Measurements from ENCODE around the gene C1orf105. TPM values are rescaled to one million over a fixed set of nuclear protein-coding genes. Genes with fewer than 3 reads are reported as not detected.
"Not testable (repeated sequence)": the region's sequence is repeated elsewhere in the genome, so short reads cannot be mapped to it uniquely, and the experiment has no call there.

C1orf105 gene
- total RNA-seq, 1 experiment from 2014 or later: not detected

- no peak for DNase-seq (ENCODE audit: low spot score)
Observed at GRCh38 chr1:172487550-172487949, 67.1 kb downstream of the C1orf105 start.

- no peak for DNase-seq (ENCODE audit: low spot score)
Observed at GRCh38 chr1:172488393-172488792, 67.9 kb downstream of the C1orf105 start.

DNA sequence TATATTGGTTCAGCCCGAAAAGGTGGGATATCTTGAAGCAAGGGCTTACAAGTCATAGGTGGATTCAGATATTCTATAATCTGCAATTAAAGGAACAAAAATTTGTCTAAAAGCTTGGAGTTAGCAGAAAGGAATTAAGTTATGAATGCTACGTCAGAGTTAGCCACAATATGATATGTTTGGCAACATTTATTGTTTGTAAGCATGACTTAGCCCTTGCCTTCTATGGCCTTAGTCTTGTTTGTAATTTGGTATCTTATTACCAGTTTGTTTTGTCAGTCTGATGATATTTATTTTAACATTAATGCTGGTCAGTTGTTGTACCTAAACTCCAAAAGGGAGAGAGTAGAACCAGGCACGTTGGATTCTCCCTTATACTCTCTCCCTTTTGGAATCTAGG lies 69.4 kb downstream of the C1orf105 start:
- no peak for DNase-seq (ENCODE audit: low spot score)

- DNase-seq (ENCODE audit: low spot score): no peak
Observed at GRCh38 chr1:172492421-172492820, 71.9 kb downstream of the C1orf105 start.

GRCh38 chr1:172494166-172494565 lies 73.7 kb downstream of the C1orf105 start:
- DNase-seq (ENCODE audit: low spot score): no peak

DNA sequence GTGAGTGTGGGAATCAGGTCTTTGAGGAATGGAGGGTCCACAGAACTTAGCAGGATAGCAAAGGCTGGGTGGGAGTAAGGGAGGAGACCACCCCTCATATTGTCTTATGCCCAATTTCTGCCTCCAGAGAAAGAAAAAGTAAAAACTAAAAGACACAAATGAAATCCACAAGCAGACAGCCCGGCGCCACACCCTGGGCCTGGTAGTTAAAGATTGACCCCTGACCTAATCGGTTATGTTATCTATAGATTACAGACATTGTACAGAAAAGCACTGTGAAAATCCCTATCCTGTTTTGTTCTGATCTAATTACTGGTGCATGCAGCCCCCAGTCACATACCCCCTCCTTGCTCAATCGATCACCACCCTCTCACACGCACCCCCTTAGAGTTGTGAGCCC lies 75.6 kb downstream of the C1orf105 start:
- DNase-seq (ENCODE audit: low spot score): not testable (repeated sequence)

GRCh38 chr1:172496678-172497077 lies 76.2 kb downstream of the C1orf105 start:
- no peak for DNase-seq (ENCODE audit: low spot score)

DNA sequence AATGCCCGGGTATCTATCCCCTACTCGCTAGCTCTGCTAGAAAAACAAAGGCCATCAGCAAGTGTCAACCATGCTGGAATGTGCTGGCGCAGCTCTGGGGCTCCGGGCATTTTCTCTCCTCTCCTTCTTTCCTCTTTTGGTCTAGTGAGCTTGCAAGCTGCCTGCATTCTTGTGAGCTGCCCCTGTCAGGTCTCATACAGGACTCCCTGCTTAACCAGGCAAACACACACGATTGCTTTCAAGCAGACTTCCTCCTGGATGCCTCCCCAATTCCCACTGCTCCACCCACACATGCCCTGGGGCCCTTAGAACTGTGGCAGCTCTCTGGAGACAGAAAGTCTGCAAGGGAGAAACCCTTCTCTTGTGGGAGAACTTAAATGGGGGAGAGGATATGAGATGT lies 76.7 kb downstream of the C1orf105 start:
- peak; percentile 36 for DNase-seq (ENCODE audit: low spot score)

GRCh38 chr1:172498857-172499256 lies 78.4 kb downstream of the C1orf105 start:
- DNase-seq (ENCODE audit: low spot score): no peak

DNA sequence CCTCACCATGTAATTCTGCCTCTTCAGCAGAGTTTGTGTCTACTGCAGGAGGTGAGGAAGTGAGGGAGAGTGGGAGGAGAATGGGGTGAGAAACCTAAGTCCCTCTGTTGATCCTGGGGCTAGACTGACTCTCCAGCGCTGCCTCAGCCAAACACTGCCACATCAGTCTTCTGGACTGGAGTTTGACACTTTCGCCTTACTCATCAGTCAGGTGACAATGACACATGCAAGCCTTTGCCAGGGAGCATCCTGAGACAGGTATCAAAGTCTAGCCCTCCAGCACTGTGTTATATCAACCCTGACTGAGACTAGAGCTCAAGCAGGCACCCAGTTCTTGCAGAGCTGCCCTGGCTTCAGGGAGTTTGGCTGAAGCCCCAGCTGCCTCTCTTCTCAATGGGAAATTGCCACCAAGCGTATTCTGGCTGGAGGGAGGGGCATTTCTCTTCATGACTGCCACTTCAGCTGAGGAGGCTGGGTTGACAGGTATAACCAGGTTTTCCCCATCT lies 79.2 kb downstream of the C1orf105 start:
- peak; percentile 62 for DNase-seq (ENCODE audit: low spot score)

- DNase-seq (ENCODE audit: low spot score): no peak
Observed at GRCh38 chr1:172500207-172500606, 79.7 kb downstream of the C1orf105 start.

- no peak for DNase-seq (ENCODE audit: low spot score)
Observed at GRCh38 chr1:172507741-172508140, 87.3 kb downstream of the C1orf105 start.

DNA sequence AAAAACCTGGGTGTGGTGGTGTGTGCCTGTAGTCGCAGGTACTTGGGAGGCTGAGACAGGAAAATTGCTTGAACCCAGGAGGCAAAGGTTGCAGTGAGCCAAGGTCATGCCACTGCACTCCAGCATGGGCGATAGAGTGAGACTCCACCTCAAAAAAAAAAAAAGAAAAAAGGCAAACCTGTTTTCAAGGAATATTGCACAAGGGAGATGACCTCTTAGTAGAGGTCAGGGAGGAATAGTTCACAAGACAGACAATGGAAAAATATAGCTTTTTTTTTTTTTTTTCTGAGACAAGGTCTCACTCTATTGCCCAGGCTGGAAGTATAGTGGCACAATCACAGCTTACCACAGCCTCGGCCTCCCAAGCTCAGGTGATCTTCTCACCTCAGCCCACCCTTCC lies 90.0 kb downstream of the C1orf105 start:
- no peak for DNase-seq (ENCODE audit: low spot score)

DNA sequence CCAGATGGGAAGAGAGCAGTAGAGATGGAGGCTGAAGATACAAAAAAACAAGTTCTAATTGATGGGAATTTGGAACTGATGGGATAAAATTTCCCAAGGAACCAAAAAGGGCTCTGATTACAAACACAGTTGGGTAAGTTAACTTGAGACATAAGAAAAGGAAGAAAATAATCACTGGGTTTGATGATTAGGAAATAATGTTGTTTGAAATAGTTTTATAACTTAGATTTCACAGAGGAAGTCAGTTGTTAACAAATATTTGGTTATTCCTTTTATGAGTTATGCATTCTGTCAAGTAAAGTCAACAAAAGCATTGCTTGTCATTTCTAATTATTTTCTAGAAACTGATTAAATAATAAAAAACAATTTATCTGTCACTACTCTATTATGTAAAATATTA lies 92.1 kb downstream of the C1orf105 start:
- DNase-seq (ENCODE audit: low spot score): no peak

GRCh38 chr1:172513479-172513878 lies 93.0 kb downstream of the C1orf105 start:
- no peak for DNase-seq (ENCODE audit: low spot score)

GRCh38 chr1:172514108-172514507 lies 93.6 kb downstream of the C1orf105 start:
- no peak for DNase-seq (ENCODE audit: low spot score)

DNA sequence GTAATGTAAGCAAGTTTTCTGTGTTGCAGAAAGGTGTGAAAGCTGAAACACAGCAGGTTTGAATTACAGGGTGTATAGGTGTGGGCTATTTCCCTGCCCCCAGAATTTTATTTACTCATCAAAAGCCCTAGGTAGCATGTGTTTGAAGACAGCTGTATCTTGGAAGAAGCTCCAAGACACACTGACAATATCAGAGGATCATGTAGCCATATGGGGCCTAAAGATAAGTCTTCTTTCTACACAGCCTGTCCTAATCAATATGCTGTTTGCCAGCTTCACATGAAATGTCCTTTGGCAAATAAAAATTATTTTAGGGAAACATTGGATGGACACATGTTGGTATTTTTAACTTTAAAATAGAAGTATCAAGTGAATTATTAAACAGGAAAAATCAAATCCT lies 95.0 kb downstream of the C1orf105 start:
- no peak for DNase-seq (ENCODE audit: low spot score)

DNA sequence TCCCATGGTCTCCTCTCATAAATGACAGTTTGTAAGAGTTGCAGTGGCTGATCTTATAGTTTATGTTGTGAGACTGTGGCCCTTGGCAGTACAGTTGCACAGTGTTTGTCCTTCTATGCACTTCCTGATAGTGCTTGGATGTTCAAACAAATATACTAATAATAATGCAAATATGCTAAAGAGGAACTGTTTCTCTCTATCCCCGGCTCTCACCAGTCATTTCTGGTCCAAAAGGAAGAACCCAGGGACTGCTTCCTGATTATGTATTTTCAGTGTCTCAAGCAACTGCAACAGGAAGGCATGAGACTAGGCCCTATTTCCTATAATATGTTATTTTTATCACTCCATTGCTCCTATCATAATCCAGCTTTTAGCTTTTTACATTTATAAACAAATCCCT lies 95.4 kb downstream of the C1orf105 start:
- no peak for DNase-seq (ENCODE audit: low spot score)

DNA sequence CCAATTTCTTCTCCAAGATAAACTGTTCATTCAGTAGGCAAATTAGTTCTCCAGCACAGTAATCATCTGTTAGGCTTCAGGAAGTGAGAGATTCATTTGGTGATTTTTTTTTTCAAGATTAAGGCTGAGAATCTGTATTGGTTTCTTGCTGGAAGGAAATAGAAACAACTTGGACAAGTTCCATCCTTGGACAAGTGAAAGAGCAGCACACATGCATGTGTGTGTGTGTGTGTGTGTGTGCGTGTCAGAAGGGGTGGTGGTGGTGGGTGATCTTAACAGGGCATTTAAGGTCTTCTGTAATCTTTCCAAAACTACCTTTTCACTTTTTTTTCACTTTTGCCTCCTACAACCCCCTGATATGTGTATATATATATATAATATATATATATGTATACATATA lies 96.6 kb downstream of the C1orf105 start:
- DNase-seq (ENCODE audit: low spot score): no peak

DNA sequence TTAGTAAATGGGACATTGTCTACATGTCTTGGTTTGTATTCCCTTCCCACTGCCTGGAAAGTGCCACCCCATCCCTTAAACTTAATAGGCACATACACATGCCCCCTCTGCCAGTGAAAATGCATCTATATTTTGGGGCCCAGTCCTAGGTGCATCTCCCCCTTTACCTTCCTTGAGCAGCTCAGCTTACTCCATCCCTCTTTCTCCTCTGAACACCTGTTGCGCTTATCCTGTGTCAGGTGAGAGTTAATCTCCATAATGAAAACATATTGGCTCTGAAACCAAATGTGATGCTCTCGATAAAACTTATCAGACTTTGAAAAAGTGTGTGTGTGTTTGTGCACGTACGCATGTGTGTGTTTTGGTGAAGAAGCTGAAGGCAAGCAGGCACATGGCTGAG lies 97.1 kb downstream of the C1orf105 start:
- no peak for DNase-seq (ENCODE audit: low spot score)
